GM12878 (cell line): ENCODE measurements around the gene CCDC27.

ENCODE experiments used
- SP1 ChIP-seq: IDR thresholded peaks from one replicate; pipeline ENCODE4 v1.6.1; 2011; ENCODE audit warnings: low read depth, low read length
- TCF7 ChIP-seq: IDR thresholded peaks from 2 replicates; pipeline ENCODE4 v1.6.1; 2014; ENCODE audit warnings: antibody characterized with exemption, borderline replicate concordance
- TF ChIP-seq, protein P1 (sequence below), 3 experiments: IDR thresholded peaks in 2 of 3; conservative IDR thresholded peaks in 1 of 3; 2 replicates each; pipeline ENCODE4 v1.5.1; 2011; ENCODE audit warnings: low read depth in 3 of 3, low read length in 3 of 3, mild to moderate bottlenecking in 3 of 3, control low read depth in 2 of 3, moderate library complexity in 2 of 3, inconsistent platforms in 1 of 3, mixed read lengths in 1 of 3; ENCODE audit not compliant: control insufficient read depth in 2 of 3, insufficient read depth in 1 of 3; ENCODE audit errors: extremely low read depth in 1 of 3

DNA sequence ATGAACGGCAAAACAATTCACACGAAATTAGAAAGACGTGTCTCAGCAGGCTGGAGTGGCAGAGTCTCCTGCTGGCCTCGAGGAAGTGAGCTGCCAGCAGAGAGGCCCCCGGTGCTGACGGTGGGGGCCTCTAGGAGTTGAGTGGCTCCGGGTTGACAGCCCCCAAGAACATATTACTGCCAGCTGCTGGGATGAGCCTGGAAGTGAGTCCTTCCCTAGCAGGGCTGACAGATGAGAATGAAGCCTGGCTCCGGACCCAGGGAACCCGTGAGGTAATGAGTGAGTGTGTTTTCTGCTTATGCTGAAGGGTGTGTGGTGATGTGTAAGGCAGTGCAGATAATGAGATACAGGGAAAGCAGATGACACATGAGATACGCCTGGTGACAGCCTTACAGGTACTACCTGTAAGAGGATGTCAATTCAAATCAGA, 67.5 kb downstream of the CCDC27 start:
- TF ChIP-seq, protein P1, sequence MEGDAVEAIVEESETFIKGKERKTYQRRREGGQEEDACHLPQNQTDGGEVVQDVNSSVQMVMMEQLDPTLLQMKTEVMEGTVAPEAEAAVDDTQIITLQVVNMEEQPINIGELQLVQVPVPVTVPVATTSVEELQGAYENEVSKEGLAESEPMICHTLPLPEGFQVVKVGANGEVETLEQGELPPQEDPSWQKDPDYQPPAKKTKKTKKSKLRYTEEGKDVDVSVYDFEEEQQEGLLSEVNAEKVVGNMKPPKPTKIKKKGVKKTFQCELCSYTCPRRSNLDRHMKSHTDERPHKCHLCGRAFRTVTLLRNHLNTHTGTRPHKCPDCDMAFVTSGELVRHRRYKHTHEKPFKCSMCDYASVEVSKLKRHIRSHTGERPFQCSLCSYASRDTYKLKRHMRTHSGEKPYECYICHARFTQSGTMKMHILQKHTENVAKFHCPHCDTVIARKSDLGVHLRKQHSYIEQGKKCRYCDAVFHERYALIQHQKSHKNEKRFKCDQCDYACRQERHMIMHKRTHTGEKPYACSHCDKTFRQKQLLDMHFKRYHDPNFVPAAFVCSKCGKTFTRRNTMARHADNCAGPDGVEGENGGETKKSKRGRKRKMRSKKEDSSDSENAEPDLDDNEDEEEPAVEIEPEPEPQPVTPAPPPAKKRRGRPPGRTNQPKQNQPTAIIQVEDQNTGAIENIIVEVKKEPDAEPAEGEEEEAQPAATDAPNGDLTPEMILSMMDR (IDR thresholded peaks at IDR 0.05 in 2 of 3, conservative IDR thresholded peaks at IDR 0.05 in 1 of 3; ENCODE audit: control insufficient read depth in 2 of 3, extremely low read depth in 1 of 3, insufficient read depth in 1 of 3, low read depth in 3 of 3, low read length in 3 of 3), result no peak
- no peak for TF ChIP-seq SP1
- no peak for TF ChIP-seq TCF7
